ENCODE results near the gene SF3B1.
"Not testable (repeated sequence)": the region's sequence is repeated elsewhere in the genome, so short reads cannot be mapped to it uniquely, and the experiment has no call there.

The SF3B1 gene

DNA sequence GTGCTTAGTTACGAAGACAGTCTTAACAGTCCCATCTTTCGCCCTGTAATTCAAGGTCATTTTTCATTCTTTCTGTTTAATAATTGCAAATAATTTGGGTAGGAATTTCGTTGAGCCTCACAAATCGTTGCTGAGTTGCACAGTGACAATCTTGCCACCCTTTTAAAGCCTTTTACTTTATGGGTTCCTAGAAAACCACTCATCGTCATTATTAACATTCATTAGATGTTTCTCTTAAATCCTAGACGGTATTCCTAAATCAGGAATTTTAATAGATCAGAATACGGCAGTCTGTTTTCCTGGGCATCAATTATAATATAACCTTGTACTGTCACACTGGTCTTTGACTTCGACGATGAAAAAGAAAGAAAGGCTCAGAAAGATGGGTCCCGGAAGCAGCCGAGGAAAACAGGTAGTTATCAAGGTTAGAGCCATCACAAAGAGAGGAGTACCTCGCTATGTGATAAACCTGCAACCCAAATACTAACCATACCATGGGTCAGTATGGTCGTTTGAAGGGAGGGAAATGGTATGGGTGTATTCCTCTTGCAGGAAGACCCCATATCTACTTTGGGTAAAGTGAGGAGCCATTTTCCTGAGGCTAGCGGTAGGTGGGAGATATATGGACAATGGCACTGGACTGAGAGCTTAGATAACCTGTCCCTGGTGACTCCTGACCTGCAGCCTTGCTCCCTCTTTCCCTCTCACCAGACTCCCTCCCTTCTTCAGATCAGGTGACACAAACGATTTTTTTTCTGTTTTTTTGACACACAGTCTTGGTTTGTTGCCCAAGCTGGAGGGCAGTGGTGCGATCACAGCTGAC, 981 bp upstream of the SF3B1 start:
- no peak for DNase-seq

DNA sequence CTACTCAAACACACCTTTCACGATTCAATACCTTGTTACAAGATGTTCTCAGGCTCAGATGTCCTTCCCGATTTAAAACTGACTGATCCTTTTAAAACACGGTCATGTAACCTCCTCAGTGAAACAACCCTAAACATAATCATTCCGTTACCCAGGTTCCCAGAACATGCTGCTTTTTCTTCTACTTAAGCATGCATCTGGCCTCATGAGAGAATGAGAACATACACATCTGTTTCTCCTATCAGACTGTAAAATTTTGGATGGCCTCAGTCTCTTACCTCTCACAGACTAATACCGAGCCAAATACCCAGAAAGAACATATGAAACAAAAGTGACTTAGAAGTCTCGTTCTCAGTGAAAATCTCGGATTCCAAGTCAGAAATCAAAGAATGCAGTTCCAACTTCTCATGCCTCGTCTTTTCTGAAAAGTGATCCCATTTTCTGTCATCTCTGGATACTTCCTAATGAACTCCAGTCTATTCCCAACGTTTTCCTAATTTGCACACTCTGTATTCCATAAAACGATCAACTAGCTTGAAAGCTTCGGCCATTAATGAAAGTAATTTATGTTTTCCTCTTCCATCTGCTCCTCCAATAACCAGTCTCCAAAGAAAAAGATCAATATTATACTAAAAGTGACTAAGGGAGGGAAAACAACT, 919 bp downstream of the SF3B1 start:
- DNase-seq = no peak

DNA sequence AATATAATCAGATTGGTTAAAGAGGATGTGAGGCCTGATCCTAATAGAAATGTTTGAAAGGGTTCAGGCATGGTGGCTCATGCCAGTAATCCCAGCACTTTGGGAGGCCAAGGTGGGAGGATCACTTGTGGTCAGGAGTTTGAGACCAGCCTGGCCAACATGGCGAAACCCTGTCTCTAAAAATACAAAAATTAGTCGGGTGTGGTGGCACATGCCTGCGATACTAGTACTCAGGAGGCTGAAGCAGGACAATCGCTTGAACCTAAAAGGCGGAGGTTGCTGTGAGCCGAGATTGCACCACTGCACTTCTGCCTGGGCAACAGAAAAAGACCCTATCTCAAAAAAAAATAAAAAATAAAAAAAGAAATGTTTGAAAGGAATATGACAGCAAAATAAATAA, 2.3 kb downstream of the SF3B1 start:
- DNase-seq = not testable (repeated sequence)

DNA sequence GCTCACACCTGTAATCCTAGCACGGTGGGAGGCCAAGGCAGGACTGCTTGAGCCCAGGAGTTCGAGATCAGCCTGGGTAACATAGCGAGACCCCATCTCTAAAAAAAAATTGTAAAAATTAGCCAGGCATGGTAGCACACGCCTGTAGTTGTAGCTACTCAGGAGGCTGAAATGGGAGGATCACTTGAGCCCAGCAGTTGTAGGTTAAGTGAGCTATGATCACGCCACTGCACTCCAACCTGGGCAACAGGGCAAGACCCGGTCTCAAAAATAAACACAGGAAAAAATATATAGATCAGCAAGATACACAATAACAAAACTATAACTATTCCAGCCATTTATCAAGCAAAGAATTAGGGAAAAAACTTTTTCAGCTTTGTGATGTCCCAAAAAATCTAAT, 3.0 kb downstream of the SF3B1 start:
- no peak for DNase-seq

DNA sequence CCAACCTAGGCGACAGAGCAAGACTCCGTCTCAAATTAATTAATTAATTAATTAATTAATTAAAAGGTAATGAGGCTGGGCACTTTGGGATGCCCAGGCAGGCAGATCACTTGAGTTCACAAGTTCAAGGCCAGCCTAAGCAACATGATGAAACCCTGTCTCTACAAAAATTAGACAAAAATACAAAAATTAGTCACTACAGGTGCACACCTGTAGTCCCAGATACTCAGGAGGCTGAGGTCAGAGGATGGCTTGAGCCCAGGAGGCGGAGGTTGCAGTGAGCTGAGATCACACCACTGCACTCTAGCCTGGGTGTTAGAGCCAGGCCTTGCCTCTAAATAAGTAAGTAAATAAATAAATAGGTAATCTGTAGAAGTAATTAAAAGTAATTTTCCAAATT, 6.8 kb downstream of the SF3B1 start:
- no peak for DNase-seq

DNA sequence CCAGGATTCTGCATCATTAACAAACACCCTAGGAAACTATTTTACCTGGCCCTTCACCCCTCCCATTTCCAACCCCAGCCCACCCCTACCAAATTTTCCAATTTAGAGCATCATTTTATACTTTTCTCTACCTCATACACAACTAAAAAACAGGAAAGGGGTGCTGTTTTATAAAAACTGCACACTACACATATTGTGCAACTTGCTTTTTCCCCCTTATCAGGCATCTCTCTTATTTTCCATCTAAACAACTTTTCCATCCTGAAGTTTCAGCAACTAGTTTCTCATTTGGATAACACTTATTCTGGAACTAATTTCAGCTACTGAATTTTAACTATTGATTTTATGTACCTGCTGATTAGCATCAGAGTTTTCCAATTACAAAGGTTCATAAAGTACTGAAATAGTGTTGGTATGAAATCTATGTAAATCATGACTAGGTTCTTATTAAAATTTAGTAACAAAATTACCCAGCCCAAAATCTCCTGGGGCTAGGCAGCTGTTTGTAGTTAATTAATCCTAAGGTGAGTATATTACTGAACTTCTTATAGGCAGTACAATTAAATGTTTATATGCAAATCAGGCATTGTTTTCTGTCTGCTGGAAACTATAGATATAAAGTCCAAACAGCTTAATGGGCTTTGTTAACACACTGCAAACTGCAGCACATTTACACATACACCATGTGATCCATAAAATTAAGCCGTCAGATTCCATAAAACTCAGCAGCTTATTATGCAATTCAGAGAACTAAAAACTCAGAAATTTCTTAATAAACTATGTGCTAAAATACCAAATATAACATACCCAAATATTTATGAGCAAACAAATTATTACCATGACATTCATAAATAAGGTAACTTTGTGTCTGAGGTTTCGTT, 7.9 kb downstream of the SF3B1 start:
- no peak for DNase-seq

DNA sequence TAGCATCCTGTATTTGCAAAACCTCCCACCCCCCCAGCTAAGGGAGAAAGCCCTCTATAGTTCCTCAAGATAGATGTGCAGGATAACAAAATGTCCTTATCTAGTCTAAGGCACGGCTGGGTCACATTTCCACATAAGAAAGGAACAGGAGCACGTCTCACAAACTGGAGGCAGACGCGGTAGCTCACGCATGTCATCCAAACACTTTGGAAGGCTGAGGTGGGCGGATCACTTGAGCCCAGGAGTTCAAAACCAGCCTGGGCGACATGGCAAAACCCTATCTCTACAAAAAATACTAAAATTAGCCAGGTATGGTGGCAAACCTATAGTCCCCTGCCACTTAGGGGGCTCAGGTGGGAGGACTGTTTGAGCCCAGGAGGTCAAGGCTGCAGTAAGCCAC, 9.3 kb downstream of the SF3B1 start:
- DNase-seq = no peak

DNA sequence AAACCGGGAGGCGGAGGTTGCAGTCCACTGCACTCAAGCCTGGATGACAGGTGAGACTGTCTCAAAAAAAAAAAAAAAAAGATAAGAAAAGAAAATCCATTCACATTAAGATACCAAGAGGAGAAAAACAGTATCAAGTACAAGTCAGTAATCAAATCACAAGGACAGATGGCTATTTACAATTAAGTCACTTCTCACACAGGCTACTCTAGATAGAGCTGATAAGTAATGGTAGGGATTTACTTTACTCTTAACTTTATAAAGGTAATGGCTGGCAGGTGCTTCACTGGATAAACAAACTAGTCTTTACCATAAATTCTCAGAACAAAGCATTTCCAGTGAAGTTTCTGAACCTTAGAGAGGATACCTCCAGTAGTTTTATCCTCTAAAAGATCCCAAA, 11.5 kb downstream of the SF3B1 start:
- DNase-seq = no peak

DNA sequence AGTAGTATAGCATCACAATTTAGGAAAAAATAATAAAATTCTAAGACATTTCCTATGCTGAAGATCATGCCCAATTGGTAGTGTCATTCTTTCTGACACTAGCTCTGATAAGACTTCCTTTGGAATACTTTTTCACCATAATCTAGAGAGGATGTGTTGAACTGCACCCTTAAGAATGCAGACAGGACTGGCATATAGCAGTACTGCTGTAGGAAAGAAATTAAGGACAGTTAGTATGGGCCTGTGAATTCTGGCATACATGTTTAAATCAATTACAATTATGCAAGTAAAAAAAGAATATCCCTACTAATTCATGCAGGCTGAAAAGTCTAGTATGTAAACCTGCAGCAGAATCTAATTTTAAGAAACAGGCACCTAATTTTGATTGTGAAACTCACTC, 15.4 kb downstream of the SF3B1 start:
- no peak for DNase-seq

DNA sequence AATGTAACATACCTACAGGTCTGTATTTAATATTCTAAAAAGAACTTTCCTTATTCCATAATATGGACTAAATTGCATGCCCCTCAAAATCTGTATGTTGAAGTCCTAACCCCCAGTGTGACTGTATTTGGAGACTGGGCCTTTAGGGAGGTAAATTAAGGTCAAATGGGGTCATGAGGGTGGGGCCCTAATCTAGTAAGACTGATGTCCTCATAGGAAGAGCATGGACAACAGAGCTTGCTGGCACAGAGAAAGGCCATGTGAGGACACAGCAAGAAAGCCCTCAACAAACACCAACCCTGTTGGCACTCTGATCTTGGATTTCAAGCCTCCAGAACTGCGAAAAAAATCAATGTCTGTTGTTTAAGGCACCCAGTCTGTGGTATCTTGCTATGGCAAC, 18.6 kb downstream of the SF3B1 start:
- no peak for DNase-seq

DNA sequence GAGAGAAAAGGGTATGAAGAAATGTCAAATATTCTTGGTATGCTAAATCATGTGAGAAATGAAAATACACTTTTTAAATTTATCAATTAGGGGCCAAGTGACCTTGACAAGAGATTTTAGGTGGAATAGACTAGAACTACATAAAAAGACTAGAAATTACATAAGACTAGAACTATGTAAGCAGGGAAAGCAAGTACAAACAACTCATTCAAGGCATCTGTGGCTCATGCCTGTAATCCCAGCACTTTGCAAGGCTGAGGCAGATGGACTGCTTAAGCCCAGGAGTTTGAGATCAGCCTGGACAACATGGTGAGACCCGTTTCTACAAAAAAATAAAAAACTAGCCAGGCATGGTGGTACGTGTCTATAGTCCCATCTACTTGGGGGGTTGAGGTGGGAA, 20.3 kb downstream of the SF3B1 start:
- no peak for DNase-seq

DNA sequence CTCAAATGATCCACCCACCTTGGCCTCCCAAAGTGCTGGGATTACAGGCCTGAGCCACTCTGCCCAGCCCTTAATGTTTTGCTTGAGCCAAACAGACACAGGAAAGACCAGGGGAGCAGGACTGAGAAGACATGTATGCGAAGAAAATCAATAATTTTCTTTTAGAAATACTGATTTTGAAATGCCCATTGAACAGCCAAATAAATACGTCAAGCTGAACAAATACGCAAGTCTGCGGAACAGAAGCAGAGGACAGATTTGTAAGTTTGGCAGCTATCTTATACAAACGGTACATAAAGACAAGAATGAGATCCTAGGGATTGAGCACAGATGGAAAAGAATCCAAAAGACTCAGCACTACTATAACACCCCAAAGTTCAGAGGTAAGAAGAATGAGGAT, 20.8 kb downstream of the SF3B1 start:
- no peak for DNase-seq

DNA sequence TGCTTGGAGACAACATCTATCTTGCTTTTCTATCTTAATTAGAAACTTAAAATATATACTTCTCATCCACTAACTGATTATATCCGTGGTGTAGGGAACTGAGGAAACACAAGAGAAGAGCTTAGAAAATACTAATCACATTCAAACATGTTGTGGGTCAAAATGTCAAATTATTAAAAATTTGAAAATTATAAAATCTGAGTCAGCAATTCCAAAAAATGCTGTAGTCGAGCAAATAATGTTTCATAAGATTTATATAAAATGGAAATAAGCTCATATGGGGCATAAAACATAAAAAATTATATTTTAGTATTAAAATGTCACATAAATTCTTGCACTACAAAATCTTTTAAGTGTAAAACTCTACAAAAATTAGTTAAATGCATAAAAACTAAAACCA, 29.2 kb downstream of the SF3B1 start:
- DNase-seq = no peak

DNA sequence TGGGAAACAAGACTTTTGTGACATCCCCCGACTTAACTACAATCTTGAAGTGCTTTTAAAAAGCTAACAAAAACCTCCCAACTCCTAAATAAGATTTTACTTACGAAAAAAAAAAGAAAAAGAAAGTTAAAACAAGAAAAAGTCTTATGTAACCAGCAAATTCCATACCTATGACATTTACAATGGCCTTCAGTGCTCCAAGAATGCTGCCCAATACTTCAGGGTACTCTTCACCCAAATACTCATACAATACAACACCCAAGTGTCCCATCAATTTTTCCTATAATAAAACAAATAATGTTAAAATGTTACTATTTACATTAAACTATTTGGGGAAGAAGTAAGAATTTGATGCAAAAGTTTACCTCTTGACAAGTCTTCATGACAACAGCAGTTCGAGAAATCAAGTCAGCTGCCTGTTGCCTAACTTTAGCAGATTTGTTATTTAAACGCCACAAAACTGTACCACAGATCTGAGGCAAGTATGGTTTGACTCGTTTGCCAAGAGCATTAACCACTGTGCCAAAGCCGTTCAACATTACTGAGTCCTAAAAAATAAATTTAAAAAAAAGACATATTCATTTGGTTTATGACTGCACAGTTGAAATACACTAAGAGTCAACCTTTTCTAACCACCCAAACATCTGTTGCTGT, 34.8 kb downstream of the SF3B1 start:
- DNase-seq = no peak

DNA sequence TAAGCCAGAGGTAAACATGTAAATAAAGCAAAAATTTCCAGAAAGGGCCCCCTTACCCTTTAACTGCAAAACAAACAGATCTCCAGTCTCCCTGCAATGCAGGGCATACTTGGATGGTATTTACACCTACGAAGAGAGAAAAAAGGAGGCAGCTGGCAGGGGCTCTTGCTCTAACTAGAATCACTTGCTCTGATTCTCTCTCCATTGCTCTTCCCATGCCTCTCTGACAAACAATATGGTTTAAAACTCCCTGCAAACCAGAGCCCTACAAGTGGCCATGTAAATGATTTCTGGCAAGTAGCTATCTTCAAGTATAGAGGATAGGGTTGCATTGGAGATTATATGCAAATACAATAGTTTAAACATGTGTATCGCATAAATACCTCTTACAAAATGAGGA, 35.9 kb downstream of the SF3B1 start:
- DNase-seq = no peak

DNA sequence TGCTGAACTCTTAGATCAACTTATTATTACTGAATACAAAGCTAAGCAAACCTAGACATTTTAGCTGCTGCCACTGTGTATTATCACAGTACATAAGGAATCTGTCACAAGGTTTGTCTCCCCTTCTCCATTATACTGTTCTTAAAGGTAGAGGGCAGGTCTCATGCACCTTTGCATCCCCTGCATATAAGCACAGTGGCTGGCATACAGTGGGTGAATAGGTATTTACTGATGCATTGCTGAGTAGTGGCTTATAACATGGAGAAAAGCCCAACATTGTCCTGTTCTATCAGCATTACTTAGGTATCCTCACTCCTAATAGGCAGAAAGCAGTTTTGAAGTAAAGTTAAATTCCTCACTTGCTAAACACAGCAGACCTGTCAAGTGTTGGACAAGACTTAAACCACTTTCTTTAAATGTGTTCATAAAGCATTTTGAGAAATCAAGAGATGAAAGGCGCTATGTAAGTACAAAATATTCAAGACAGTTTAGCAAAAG, 43.6 kb downstream of the SF3B1 start:
- DNase-seq = no peak

DNA sequence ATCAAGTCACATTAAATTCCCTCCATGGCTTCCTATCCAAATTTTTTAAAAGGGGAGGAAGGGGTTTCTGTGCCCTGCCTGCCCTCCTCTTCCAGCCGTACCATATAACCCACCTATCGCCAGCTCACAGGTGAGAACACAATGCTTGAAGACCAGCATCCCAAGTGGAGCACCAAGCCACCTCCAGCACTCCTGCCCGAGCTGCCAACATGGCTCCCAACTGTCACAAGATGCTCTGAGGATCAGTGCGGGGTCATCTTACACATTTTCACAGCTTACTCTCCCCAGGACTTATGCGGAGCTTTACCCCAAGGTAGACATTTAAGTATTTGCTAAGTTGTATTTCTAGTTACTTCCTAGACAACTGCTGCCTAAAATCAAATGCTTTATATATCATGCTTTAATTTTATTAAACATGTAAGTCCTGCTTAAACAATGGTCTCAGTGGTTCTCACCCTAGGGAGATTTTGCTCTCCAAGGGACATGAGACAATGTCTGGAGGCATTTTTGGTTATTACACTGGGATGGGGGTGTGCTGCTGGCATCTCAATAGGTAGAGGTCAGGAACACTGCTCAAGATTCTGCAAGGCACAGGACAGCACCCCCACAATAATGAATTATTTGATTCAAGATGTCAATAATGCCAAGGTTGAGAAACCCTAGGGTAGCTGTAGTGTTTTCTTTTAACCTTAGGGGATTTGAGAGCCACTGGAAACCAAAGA, 45.8 kb downstream of the SF3B1 start:
- DNase-seq = no peak

DNA sequence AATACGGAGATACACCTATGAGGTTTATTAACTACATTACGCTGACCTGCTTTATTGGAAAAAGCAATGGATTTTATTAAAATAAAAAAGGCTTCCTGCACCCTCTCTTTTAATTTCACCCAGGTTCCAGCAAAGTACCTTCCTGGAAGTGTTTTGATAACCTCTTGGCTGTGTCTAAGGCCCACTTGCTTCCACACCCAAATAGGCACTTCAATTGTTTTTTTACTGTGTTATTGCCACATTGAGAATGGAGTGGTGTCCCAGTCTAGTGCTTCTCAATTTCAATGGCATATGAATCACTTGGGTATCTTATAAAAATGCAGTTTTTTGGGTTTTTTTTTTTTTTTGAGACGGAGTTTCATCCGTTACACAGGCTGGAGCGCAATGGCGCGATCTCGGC, 47.6 kb downstream of the SF3B1 start:
- no peak for DNase-seq

DNA sequence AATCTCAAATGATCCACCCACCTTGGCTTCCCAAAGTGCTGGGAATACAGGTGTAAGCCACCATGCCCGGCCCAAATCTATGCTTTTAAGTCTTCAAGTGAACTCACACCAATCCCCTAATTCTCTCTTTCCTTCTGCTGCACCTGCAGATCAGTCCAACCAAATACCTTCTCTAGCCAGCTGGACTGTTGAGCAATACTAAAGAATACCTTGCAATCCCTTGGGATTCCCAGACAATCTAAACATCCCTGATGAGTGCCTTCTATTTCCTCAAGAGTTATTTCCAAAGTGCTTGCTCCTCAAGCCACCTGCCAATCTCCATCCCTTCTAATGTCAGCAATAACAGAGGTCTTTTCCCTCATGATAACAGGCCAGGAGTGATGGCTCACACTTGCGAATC, 48.6 kb downstream of the SF3B1 start:
- no peak for DNase-seq

DNA sequence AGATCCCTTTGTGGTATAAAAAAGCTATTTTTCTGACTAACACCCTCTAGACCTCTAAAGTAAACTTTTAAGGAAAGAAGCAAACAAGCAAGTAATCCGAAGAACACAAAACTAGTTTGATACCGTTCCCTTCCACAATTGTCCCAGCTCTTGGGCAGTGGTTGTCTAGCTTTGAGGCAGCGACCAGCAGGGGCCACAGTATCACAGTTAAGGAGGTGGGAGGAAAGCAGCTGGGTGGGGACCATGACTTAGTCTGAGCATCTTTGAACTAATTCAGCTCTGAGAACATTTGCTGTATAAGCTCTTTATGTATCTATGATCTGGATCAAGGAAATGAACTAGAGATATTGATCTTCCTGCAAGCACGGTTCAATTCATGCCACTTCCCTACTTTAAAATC, 51.0 kb downstream of the SF3B1 start:
- DNase-seq = no peak

DNA sequence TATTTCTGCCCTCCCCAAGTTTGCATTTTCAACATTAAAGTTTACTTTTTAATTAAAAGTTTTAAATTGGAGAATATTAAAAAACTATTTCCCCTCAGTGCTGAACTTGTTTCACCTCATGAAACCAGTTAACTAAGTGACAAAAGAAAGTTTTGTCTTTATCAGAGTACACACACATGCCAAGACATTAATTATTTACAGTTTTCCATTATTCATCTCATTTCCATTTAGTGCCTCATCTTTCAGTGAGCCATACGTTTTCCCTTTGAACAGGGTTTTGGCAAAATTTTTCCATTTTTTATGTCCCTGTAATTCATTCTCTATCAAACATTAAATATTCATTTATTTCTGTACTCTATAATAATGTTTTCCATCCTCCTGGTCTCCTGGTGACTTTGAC, 53.2 kb downstream of the SF3B1 start:
- DNase-seq = no peak

DNA sequence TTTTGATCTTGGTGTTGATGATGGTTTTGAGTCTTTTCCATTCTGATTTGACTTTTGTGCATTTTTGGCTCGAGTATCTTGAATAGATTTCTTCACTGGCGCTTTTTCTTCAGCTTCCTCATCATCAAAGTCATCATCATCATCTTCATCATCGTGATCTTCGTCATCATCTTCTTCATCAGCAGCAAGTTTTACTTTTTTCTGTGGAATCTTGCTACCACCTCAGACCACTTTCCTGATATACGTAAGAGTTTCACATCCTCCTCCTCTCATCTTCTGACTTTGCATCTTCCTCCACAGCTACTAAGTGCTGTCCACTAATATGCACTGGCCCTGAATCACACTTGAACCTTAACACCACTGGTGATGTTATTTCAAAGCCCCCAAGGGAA, 54.9 kb downstream of the SF3B1 start:
- not testable (repeated sequence) for DNase-seq

Measured in DMS79 (cell line).